ENCODE measurements around the gene GMPR2.
"Not testable (repeated sequence)": the region's sequence is repeated elsewhere in the genome, so short reads cannot be mapped to it uniquely, and the experiment has no call there.

The GMPR2 gene

DNA sequence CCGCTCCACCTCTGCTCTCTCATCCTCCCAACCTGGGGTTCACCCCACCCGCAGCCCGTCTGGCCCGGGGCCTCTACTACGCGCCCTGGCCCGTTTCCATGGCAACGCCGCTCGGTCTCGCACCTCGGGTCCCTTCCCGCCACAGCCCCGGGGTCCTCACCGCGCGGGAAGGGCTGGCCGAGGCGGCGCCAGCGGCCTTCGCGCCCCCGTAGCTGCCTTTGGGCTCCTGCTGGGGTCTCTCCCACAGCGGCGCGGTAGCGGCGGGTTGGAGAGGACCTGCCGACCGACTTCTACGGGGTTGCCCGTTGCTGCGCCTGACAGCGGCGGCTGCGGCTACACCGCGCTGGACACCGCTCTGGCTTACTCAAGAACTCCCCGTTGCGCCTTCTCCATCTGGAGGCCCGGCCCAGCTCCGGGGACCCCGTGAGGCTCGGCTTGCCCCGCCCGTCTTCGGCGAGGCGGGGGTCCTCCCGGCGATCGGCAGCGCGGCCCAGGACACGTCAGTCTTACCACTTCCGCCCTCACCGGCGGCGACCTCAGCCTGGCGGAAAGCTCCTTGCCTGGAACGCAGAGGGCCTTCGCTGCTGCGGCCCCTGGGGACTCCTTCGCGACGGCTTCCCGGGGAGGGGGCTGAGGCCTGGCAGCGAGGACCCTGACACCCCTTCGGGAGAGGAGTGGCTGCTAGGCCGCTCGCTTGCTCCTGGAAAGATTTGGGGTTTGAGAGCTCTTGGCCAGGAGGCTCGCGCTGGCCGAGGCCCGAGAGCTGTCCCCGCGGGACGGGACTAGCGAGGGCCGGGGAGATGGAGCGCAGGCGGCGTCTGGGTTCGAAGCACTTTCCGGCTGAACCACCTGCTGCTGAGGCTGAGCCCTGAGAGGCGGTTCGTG, 37.3 kb upstream of the GMPR2 start, which contains the start of gene TM9SF1:
Gene TM9SF1, minus strand, starts transcription at position 256 of the 885 bp plus-strand sequence. CDS start 422 bp downstream, outside the sequence.
- H3K9me3 Mint-ChIP-seq (ENCODE audit: low read depth) = no peaks in the 10 kb centered on the region
- H3K4me3 Mint-ChIP-seq = peak within 1 kb of the TSS; percentile 91
- H3K27ac Mint-ChIP-seq = peak within 1 kb of the TSS; percentile 97
- peaks cover 14% of the 10 kb centered on the region for H3K36me3 Mint-ChIP-seq
- no peaks in the 10 kb centered on the region for H3K27me3 Mint-ChIP-seq
- peaks cover 54% of the 10 kb centered on the region for H3K4me1 Mint-ChIP-seq (ENCODE audit: low read depth)

DNA sequence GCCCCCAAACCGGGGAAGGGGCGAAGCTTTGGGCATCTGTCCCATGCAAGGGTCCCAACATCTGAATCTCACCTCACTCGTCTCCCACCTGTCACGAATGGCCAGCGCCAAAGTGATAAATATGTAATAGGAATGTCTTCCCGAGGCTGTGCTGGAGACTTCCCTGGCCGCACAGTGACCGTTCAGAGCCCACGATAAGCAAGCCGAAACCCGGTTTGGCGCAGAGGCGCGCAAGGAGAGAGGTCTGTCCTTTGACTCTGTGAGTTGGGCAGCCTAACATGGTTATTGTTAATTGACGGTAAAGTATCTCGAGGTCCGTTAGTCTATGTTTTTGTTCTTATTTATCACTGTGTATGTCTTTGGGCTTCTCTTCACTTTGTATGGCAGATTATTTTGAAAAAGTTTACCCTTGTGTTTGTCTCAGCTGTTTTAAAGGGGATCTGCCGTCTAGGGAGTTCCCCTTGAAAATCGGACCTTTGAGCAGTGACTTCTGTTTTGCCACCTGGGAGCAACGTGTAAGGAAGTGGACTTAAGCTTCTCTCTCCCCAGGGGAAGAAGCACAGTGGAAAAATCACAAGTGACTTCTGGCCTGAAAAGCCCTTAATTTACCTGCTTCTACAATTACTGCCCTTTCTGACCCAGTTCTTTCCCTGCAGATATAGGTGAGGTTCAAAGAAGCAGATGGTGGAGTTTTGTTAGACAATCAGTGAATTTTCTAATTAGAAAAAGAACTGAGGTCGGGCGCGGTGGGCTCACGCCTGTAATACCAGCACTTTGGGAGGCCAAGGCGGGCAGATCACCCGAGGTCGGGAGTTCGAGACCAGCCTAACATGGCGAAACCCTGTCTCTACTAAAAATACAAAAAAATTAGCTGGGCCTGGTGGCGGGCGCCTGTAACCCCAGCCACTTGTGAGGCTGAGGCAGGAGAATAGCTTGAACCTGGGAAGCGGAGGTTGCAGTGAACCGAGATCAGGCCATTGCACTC, 36.4 kb upstream of the GMPR2 start:
- no peaks in the 10 kb centered on the region for H3K9me3 Mint-ChIP-seq (ENCODE audit: low read depth)

DNA sequence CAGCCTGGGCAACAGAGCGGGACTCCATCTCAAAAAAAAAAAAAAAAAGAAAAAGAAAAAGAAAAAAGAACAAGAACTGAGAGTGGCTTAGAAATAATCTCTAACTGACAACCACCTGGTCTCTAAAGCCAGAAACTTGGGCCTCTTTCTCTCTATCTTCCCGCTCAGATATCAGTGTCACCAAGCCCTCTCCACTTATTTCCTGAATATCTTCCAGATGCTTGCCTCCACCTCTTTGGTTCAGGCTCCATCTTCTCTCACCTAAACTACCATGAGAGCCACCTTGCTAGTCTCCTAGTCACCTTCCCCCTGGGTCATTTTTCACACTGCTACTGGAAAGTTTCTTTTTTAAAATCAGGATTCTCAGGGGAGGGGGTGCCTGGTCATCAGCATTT, 35.7 kb upstream of the GMPR2 start:
- peaks cover 49% of the 10 kb centered on the region for H3K4me1 Mint-ChIP-seq (ENCODE audit: low read depth)

More for the DNA sequence above, 36.4 kb upstream of the GMPR2 start:
- peaks cover 51% of the 10 kb centered on the region for H3K4me1 Mint-ChIP-seq (ENCODE audit: low read depth)
- no peaks in the 10 kb centered on the region for H3K27me3 Mint-ChIP-seq
- H3K36me3 Mint-ChIP-seq = peaks cover 15% of the 10 kb centered on the region
- peak overlapping the region; percentile 97 for H3K27ac Mint-ChIP-seq
- peak overlapping the region; percentile 91 for H3K4me3 Mint-ChIP-seq

DNA sequence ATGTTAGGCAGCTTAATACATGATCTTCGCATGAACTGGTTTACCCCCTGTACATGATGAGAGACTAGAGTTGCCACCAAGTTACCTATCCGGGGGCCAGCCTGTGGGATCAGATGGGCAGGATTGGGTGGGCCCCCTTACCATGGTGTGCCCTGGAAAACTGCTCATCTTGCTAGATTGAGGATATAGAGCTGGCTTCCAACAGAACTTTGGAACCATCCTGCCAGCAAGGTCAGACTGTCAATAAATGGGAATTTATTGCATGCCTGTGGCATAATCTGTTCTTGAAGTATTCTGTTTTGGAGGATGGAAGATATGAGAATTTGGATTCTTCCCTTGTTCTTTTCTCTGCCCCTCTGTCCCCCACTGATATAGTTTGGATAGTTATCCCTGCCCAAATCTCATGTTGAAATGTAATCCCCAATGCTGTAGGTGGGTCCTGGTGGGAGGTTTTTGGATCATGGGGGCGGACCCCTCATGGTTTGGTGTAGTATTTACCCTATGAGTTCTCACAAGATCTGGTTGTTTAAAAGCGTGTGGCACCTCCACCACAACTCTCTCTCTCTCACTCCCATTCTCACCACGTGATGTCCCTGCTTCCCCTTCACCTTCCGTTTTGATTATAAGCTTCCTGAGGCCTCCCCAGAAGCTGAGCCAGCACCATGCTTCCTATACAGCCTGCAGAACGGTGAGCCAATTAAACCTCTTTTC, 33.8 kb upstream of the GMPR2 start:
- Mint-ChIP-seq H3K27me3 (no peaks in the 10 kb centered on the region), H3K9me3 (ENCODE audit: low read depth) (no peaks in the 10 kb centered on the region), H3K4me3 (peak overlapping the region; percentile 66), H3K4me1 (ENCODE audit: low read depth) (peaks cover 39% of the 10 kb centered on the region), H3K36me3 (peaks cover 19% of the 10 kb centered on the region), H3K27ac (peak overlapping the region; percentile 50)

More for the DNA sequence above, 35.7 kb upstream of the GMPR2 start:
- Mint-ChIP-seq H3K27me3 (no peaks in the 10 kb centered on the region), H3K36me3 (peaks cover 19% of the 10 kb centered on the region), H3K4me3 (peak overlapping the region; percentile 91), H3K9me3 (ENCODE audit: low read depth) (no peaks in the 10 kb centered on the region), H3K27ac (peak overlapping the region; percentile 77)

DNA sequence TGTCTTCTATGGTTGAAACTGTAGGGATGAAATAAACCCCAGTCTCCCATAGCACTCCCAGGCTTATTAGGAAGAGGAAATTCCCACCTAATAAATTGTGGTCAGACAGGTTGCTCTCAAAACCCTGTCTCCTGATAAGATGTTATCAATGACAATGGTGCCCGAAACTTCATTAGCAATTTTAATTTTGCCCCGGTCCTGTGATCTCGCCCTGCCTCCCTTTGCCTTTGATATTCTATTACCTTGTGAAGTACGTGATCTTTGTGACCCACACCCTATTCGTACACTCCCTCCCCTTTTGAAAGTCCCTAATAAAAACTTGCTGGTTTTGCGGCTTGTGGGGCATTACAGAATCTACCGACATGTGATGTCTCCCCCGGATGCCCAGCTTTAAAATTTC, 30.2 kb upstream of the GMPR2 start:
- not testable (repeated sequence) for H3K27me3 Mint-ChIP-seq; H3K9me3 Mint-ChIP-seq (ENCODE audit: low read depth); H3K4me3 Mint-ChIP-seq; H3K27ac Mint-ChIP-seq
- Mint-ChIP-seq H3K36me3 (peaks cover 19% of the 10 kb centered on the region), H3K4me1 (ENCODE audit: low read depth) (peaks cover 40% of the 10 kb centered on the region)

DNA sequence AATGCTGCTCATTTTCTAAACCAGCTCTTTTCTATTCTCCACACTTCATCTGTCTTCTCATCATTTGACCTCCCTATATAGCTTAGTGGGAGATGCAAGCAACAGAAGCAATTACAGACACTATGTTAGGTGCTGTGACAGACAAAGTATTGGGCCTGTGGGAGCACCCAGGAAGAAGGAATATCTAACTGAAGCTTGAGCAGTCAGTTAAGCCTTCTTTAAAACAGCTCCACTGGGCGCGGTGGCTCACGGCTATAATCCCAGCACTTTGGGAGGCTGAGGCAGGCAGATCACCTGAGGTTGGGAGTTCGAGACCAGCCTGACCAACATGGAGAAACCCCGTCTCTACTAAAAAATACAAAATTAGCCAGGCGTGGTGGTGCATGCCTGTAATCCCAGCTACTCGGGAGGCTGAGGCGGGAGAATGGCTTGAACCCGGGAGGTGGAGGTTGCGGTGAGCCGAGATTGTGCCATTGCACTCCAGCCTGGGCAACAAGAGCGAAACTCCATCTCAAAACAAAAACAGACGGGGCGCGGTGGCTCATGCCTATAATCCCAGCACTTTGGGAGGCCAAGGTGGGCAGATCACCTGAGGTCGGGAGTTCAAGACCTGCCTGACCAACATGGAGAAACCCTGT, 29.4 kb upstream of the GMPR2 start:
- not testable (repeated sequence) for H3K4me3 Mint-ChIP-seq; H3K27ac Mint-ChIP-seq; H3K9me3 Mint-ChIP-seq (ENCODE audit: low read depth); H3K27me3 Mint-ChIP-seq
- Mint-ChIP-seq H3K36me3 (peaks cover 20% of the 10 kb centered on the region), H3K4me1 (ENCODE audit: low read depth) (peaks cover 42% of the 10 kb centered on the region)

DNA sequence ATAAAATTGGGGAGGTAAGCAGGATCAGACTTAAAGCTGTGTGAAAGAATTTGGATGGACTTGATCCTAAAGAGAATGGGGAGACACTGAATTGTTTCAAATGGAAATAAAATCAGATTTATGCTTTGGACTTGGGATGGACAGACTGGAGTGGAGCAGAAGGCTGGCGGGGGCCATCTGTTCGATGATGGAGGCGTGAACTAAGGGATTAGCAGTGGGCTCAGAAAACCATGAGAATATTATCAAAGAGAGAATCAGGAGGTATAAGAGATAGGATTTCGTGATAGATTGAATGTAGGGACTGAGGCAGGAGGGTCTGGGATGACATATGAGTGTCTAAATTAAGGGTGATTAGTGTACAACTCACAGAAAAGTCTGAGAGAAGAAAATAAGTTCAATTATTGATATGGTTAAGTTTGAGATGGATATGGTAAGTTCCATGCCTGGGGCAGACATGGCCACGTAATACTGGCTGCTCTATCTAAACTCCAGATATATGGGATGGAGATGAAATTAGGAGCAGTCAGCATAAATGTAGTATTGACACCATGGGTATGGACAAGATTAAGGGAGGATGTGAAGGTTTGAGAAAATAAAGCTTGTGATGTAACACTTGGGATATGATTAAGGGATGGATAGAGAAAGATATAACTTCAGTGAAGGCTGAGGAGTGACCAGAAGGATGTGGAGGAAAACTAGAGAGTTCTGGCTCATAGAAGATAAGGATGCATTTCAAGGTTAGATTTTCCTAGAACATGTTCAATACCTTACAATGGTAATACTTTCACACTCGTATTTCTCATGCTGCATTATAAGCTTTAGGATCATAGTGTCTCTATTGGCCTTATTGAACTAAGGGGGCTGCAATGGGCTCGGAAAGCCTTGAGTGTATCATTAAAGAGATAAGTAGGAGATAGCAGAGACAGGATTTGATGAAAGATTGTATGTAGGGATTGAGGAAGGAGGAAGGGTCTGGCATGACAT, 28.3 kb upstream of the GMPR2 start:
- no peak overlapping the region for H3K4me3 Mint-ChIP-seq
- H3K27me3 Mint-ChIP-seq = no peaks in the 10 kb centered on the region
- H3K4me1 Mint-ChIP-seq (ENCODE audit: low read depth) = peaks cover 36% of the 10 kb centered on the region
- H3K9me3 Mint-ChIP-seq (ENCODE audit: low read depth) = no peaks in the 10 kb centered on the region
- peaks cover 18% of the 10 kb centered on the region for H3K36me3 Mint-ChIP-seq
- peak overlapping the region; percentile 9 for H3K27ac Mint-ChIP-seq

DNA sequence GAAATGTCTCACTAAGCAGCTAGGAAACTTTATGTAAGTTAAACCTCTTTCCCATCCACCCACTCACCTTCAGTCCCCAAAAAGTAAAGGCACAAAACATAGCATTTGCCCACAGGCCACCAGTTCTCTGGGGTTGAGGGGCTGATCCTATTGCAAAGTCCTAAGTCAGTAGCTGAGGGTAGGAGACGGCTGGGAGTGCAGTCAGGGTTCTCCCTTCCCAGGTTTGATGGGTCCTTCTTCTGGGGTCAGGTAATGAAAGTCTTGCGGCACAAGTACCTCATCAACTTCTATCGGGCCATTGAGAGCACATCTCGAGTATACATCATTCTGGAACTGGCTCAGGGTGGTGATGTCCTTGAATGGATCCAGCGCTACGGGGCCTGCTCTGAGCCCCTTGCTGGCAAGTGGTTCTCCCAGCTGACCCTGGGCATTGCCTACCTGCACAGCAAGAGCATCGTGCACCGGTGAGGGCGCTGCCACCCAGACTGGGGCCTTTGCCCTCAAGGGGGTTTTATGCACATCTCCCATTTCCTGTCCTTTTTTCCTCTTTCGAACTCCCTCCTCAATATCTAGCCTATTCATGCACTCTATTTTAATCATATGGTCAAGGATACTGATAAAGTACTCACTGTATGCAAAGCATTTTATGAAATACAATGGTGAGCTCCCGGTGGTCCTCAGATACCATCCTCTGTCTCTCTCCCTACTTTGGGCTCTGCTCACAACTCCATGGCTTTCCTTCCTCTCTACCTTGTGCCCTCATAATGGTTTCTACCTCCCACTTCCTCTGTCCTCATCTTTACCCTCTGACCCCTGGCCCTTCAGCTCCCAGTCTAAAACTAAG, 26.2 kb upstream of the GMPR2 start:
- Mint-ChIP-seq H3K4me1 (ENCODE audit: low read depth) (peaks cover 46% of the 10 kb centered on the region), H3K27me3 (no peaks in the 10 kb centered on the region), H3K9me3 (ENCODE audit: low read depth) (no peaks in the 10 kb centered on the region), H3K27ac (peak overlapping the region; percentile 74), H3K4me3 (no peak overlapping the region), H3K36me3 (peaks cover 17% of the 10 kb centered on the region)

DNA sequence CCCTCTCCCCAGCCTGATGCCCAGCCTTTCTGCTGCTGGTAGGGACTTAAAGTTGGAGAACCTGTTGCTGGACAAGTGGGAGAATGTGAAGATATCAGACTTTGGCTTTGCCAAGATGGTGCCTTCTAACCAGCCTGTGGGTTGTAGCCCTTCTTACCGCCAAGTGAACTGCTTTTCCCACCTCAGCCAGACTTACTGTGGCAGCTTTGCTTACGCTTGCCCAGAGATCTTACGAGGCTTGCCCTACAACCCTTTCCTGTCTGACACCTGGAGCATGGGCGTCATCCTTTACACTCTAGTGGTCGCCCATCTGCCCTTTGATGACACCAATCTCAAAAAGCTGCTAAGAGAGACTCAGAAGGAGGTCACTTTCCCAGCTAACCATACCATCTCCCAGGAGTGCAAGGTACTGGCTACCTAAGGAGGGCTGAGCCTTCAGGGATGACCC, 25.6 kb upstream of the GMPR2 start:
- Mint-ChIP-seq H3K27me3 (no peaks in the 10 kb centered on the region), H3K9me3 (ENCODE audit: low read depth) (no peaks in the 10 kb centered on the region), H3K4me1 (ENCODE audit: low read depth) (peaks cover 50% of the 10 kb centered on the region), H3K27ac (peak overlapping the region; percentile 74), H3K4me3 (no peak overlapping the region), H3K36me3 (peaks cover 18% of the 10 kb centered on the region)

DNA sequence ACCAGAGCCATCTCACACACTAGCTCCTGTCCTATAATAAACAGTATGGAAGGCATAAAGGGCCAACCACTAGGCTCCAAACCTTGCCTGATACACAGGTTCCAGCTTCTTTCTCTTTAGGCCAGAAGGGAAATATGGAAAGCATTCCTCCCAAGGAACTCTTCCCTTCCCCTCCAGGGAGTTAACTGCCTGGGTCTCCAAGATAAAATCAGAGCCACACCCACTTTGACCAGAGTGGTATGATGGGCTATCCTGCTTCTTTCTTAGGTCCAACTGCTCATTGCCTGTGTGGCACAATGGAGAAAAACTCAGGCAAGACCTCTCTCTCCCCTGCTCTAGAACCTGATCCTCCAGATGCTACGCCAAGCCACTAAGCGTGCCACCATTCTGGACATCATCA, 25.1 kb upstream of the GMPR2 start:
- Mint-ChIP-seq H3K4me3 (no peak overlapping the region), H3K4me1 (ENCODE audit: low read depth) (peaks cover 52% of the 10 kb centered on the region), H3K36me3 (peaks cover 15% of the 10 kb centered on the region), H3K9me3 (ENCODE audit: low read depth) (no peaks in the 10 kb centered on the region), H3K27me3 (no peaks in the 10 kb centered on the region), H3K27ac (peak overlapping the region; percentile 74)

DNA sequence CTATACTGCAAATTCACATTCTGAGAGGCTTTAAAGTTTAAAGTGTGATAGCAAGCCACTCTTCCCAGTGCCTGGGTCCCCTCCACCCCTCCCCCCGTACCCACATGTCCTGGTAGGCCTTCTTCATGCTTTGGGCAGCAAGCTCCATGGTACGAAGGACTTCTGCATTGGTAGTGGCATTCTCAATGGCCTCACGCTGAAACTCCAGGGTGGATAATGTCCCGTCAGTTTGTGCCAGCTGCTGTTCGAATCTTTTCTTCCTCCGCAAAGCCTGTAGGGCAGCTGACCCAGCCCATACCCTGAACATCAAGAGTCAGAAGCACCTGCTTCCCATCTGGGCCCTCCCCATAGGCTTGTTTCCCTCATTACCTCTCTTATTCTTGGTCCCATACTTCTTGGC, 21.4 kb upstream of the GMPR2 start:
- Mint-ChIP-seq H3K27ac (peak overlapping the region; percentile 97), H3K27me3 (no peaks in the 10 kb centered on the region), H3K4me3 (peak overlapping the region; percentile 94), H3K9me3 (ENCODE audit: low read depth) (no peaks in the 10 kb centered on the region), H3K36me3 (peaks cover 8% of the 10 kb centered on the region), H3K4me1 (ENCODE audit: low read depth) (peaks cover 70% of the 10 kb centered on the region)
